Subcutaneous abdominal adipose tissue (tissue), 5 donors: Measurements from ENCODE around the gene ACER2.
"Not testable (repeated sequence)": the region's sequence is repeated elsewhere in the genome, so short reads cannot be mapped to it uniquely, and the experiment has no call there.

ENCODE experiments used
- H3K27ac ChIP-seq: one replicate; pipeline ENCODE4 v1.7.0; 2013; ENCODE audit warnings: low read depth, mild to moderate bottlenecking, inconsistent platforms, low read length, moderate library complexity
- H3K27me3 ChIP-seq, 5 donors: one replicate each; pipeline ENCODE4 v1.7.0; 2013; ENCODE audit warnings: low read length in 5 of 5, inconsistent platforms in 1 of 5; ENCODE audit not compliant: control insufficient read depth in 5 of 5, insufficient read depth in 4 of 5
- H3K36me3 ChIP-seq, 5 donors: one replicate each; pipeline ENCODE4 v1.7.0; 2013; ENCODE audit warnings: low read length in 5 of 5; ENCODE audit not compliant: control insufficient read depth in 5 of 5, insufficient read depth in 5 of 5
- H3K4me1 ChIP-seq, 5 donors: one replicate each; pipeline ENCODE4 v1.7.0; 2013; ENCODE audit warnings: low read length in 5 of 5, mild to moderate bottlenecking in 3 of 5, moderate library complexity in 1 of 5; ENCODE audit not compliant: control insufficient read depth in 5 of 5, insufficient read depth in 5 of 5
- H3K4me3 ChIP-seq, 5 donors: one replicate each; pipeline ENCODE4 v1.7.0; 2013; ENCODE audit warnings: low read length in 5 of 5, low read depth in 1 of 5
- H3K9ac ChIP-seq, 5 donors: one replicate each; pipeline ENCODE4 v1.7.0; 2013; ENCODE audit warnings: low read length in 5 of 5, mild to moderate bottlenecking in 4 of 5, moderate library complexity in 3 of 5
- H3K9me3 ChIP-seq, 5 donors: one replicate each; pipeline ENCODE4 v1.7.0; 2013; ENCODE audit warnings: low read length in 5 of 5; ENCODE audit not compliant: control insufficient read depth in 5 of 5
- donor health status: healthy.
- donor health status: healthy.
- donor health status: healthy.
- donor health status: healthy.
- donor health status: healthy.

The ACER2 gene

DNA sequence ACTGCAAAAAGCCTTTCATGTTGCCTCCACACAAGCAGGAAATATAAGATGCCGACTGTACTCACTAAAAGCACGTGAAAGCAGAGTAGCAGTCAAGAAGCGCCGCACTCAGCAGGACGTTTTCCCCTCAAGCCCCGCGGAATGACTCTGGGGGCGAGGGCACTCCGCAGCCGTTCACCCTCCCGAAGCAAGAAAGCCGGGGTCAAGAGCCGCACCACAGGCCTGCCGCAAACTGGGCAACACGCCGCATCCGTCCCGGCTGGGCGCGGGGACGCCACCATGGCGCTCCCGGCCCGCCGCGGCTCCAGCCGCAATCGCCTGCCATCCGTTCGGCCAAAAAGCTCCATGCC, 29.1 kb upstream of the ACER2 start:
- H3K27ac ChIP-seq = peak overlapping the region; percentile 81

DNA sequence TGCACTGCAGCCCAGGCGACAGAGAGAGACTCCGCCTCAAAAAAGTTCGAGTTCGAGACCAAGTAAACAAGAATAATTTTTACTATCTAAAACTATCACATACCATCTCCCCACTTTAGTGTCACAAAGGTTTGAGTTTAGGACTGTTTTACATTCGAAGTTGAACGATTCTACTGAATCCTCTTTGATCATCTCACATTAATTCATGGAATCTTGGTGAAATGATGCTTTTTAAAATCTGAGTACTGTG, 28.1 kb upstream of the ACER2 start:
- Histone ChIP-seq H3K9me3 (no peaks in the 10 kb centered on the region), H3K9ac (peak overlapping the region in 4 of 5 donors; percentile 81 to 98 (median 84)), H3K36me3 (peaks cover 24 to 34% (median 25%) of the 10 kb centered on the region in 5 donors), H3K27ac (peak overlapping the region; percentile 81), H3K27me3 (no peaks in the 10 kb centered on the region), H3K4me3 (peak overlapping the region; percentile 78 to 99 (median 97)), H3K4me1 (peaks cover 0 to 37% (median 34%) of the 10 kb centered on the region in 5 donors)

More for the DNA sequence above, 29.1 kb upstream of the ACER2 start:
- Histone ChIP-seq H3K4me1 (peaks cover 0 to 37% (median 34%) of the 10 kb centered on the region in 5 donors), H3K9ac (peak overlapping the region; percentile 84 to 98 (median 90)), H3K9me3 (no peaks in the 10 kb centered on the region), H3K27me3 (no peaks in the 10 kb centered on the region), H3K36me3 (peaks cover 29 to 45% (median 36%) of the 10 kb centered on the region in 5 donors), H3K4me3 (peak overlapping the region; percentile 78 to 99 (median 97))

DNA sequence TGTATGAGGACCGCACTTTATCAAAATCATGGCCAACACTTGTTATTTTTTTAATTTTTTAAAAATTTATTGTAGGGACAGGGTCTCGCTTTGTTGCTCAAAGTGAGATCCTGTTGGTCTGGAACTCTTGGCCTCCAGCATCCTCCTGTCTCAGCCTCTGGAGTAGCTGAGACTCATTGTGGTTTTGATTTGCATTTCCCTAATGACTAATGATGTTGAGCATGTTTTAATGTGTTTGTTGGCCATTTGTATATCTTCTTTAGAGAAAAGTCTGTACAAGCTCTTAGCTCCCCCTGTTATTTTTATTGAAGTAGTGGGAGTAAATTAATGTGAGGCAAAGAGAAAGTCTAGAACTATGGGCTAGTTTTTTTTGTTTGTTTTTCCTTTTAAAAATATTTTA, 27.2 kb upstream of the ACER2 start:
- no peaks in the 10 kb centered on the region for H3K9me3 ChIP-seq
- H3K9ac ChIP-seq = no peak overlapping the region
- no peak overlapping the region for H3K27ac ChIP-seq
- peaks cover 15 to 25% (median 16%) of the 10 kb centered on the region in 5 donors for H3K36me3 ChIP-seq
- no peaks in the 10 kb centered on the region for H3K27me3 ChIP-seq
- peaks cover 0 to 39% (median 34%) of the 10 kb centered on the region in 5 donors for H3K4me1 ChIP-seq
- H3K4me3 ChIP-seq = no peak overlapping the region

DNA sequence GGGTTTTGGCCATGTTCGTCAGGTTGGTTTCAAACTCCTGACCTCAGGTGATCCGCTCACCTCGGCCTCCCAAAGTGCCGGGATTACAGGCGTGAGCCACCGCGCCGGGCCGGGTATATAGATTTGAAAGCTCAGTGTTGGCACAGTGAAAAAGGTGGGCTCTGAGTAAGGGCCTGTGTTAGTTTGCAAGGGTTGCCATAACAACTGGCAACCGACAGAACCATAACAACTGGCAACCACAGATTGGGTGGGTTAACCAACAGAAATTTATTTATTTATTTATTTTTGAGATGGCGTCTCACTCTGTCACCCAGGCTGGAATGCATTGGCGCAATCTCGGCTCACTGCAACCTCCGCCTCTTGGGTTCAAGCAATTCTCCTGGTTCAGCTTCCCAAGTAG, 23.6 kb upstream of the ACER2 start:
- not testable (repeated sequence) for H3K9ac ChIP-seq, H3K27me3 ChIP-seq, H3K27ac ChIP-seq, H3K9me3 ChIP-seq, H3K4me3 ChIP-seq, H3K36me3 ChIP-seq
- H3K4me1 ChIP-seq = peaks cover 0 to 13% (median 8%) of the 10 kb centered on the region in 5 donors

DNA sequence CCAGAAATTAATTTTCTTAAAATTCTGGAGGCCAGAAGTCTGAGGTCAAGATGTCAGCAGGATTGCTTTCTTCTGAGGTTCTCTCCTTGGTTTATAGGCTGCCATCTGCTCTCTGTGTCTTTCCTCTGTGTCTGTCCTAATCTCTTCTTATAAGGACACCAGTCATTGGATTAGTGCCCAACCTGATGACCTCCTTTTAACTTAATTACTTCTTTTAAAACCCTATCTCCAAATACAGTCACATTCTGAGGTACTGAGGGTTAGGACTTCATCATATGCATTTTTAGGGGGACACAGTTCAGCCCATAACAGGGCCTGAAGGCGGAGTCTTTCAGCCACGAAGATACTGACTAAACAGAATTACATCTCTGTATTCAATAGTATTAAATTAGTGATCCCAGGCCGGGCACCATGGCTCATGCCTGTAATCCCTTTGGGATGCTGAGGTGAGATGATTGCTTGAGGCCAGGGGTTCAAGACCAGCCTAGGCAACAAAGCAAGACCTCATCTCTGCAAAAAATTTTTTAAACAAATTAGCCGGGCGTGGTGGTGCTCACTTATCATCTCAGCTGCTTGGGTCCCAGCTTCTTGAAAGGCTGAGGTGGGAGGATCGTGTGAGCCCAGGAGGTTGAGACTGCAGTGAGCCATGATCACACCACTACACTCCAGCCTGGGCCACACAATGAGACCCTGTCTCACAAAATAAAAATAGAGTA, 22.9 kb upstream of the ACER2 start:
- no peak overlapping the region for H3K9ac ChIP-seq
- no peak overlapping the region for H3K27ac ChIP-seq
- H3K4me1 ChIP-seq = peaks cover 0 to 9% (median 2%) of the 10 kb centered on the region in 5 donors
- no peak overlapping the region for H3K4me3 ChIP-seq
- H3K36me3 ChIP-seq = no peaks in the 10 kb centered on the region
- no peaks in the 10 kb centered on the region for H3K27me3 ChIP-seq
- H3K9me3 ChIP-seq = no peaks in the 10 kb centered on the region

DNA sequence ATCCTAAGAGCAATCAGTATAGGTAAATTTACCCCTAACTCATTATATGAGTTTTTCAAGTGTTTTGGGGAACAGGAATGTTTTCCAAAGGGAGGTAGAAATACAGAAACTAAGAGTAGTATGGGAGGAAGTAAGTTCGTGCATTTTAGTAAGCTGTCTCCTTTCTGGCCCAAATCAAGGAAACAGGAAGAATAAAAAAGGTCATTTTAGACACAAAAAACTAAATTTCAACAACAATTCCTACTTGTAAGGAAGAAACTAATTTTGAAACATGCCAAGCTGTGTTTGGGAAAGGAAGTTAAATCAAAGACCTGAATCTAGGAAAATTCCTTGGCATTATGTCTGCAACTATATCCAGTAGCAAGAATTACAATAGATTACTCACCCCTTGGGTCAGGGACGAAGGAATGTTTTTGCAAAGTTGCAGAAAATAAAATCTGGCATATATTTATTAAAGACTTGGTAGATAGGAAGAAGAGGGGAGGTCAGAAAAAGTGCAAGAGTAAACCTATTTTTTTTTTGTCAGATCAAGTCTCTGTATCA, 22.2 kb upstream of the ACER2 start:
- H3K27me3 ChIP-seq = no peaks in the 10 kb centered on the region
- no peaks in the 10 kb centered on the region for H3K36me3 ChIP-seq
- no peaks in the 10 kb centered on the region for H3K9me3 ChIP-seq
- H3K4me3 ChIP-seq = no peak overlapping the region
- no peak overlapping the region for H3K9ac ChIP-seq
- H3K4me1 ChIP-seq = peaks cover 0 to 6% (median 0%) of the 10 kb centered on the region in 5 donors
- H3K27ac ChIP-seq = no peak overlapping the region

DNA sequence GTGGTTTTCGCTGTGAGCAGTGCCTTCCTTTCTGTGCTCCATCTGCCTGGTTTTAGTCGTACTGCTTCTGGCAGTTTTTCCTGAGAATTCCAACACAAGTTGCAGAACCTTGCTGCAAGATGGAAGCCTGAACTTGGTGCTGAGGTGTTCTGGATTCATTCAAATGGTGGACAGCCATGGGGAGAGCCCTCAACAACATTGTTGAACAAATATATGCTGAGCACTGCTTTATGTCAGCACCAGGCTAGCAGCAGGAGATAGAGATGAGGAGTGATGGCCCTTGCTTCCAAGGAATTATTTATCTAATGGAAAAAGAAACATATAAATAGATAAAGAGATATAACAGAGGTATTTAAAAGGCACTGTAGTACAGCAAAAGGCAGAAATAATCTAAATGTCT, 21.5 kb upstream of the ACER2 start:
- no peak overlapping the region for H3K27ac ChIP-seq
- peaks cover 0 to 6% (median 0%) of the 10 kb centered on the region in 5 donors for H3K4me1 ChIP-seq
- H3K36me3 ChIP-seq = no peaks in the 10 kb centered on the region
- no peaks in the 10 kb centered on the region for H3K27me3 ChIP-seq
- H3K4me3 ChIP-seq = no peak overlapping the region
- H3K9me3 ChIP-seq = no peaks in the 10 kb centered on the region
- no peak overlapping the region for H3K9ac ChIP-seq

DNA sequence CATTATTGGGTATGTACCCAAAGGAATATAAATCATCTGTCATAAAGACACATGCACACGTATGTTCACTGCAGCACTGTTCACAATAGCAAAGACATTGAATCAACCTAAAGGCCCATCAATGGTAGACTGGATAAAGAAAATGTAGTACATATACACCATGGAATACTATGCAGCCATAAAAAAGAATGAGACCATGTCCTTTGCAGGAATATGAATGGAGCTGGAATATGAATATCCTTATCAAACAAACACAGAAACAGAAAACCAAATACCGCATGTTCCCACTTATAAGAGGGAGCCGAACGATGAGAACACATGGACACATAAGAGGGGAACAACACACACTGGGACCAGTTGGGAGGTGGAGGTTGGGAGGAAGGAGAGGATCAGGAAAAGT, 19.3 kb upstream of the ACER2 start:
- H3K4me1 ChIP-seq, H3K36me3 ChIP-seq, H3K4me3 ChIP-seq, H3K27ac ChIP-seq, H3K9ac ChIP-seq, H3K27me3 ChIP-seq, H3K9me3 ChIP-seq: not testable (repeated sequence)

DNA sequence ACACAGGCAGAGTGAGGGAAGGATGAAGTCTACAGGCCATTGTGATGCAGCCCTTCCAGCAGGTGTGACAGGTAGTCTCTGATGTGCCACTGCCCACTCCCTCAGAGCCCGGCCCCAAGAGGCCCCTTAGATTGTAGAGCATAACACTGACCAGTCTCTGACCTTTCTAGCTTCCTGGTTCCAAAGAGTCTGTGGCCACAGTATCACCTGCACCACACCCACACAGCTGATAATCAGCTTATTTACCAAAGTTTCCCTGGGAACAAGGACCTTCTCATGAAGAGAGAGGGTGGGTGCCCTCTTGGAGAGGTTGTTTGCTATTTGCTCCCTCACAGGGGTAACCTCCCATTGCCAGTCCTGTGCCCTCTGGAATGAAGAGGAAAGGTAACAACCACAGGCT, 11.0 kb upstream of the ACER2 start:
- Histone ChIP-seq H3K36me3 (no peaks in the 10 kb centered on the region), H3K4me1 (no peaks in the 10 kb centered on the region), H3K27ac (no peak overlapping the region), H3K4me3 (no peak overlapping the region), H3K9me3 (no peaks in the 10 kb centered on the region), H3K9ac (no peak overlapping the region), H3K27me3 (no peaks in the 10 kb centered on the region)

DNA sequence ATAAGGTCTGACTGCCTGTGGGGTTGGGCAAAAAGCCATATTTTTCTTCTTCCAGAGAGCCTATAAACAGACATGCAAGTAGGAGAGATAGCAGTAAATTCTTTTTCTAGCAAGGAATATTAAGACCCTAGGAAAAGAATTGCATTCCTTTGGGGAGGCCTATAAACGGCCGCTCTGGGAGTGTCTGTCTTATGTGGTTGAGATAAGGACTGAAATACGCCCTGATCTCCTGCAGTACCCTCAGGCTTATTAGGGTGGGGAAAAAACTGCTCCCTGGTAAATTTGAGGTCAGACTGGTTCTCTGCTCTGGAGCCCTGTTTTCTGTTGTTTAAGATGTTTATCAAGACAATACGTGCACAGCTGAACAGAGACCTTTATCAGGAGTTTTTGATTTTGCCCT, 5.6 kb upstream of the ACER2 start:
- H3K27me3 ChIP-seq, H3K27ac ChIP-seq, H3K36me3 ChIP-seq, H3K4me3 ChIP-seq, H3K9ac ChIP-seq, H3K9me3 ChIP-seq: not testable (repeated sequence)
- peaks cover 0 to 11% (median 7%) of the 10 kb centered on the region in 5 donors for H3K4me1 ChIP-seq
